Progenitor cell of endocrine pancreas (in vitro differentiated cells): Measurements from ENCODE around the gene REM2. TPM values are rescaled to one million over a fixed set of nuclear protein-coding genes. Genes with fewer than 3 reads are reported as not detected.

Experiments
- DNase-seq: peaks from one replicate; pipeline ENCODE4 v3.0.0; 2021; ENCODE audit warnings: low spot score; ENCODE audit not compliant: unreplicated experiment
- H3K27ac Mint-ChIP-seq: 2 replicates; pipeline ENCODE4 v1.8.0; 2021; ENCODE audit warnings: mild to moderate bottlenecking, moderate library complexity, mixed read lengths
- H3K27me3 Mint-ChIP-seq: 2 replicates; pipeline ENCODE4 v1.8.0; 2021; ENCODE audit warnings: mixed read lengths
- H3K36me3 Mint-ChIP-seq: 2 replicates; pipeline ENCODE4 v1.8.0; 2022; ENCODE audit warnings: mixed read lengths; ENCODE audit not compliant: insufficient read depth
- H3K4me1 Mint-ChIP-seq: 2 replicates; pipeline ENCODE4 v1.8.0; 2021; ENCODE audit warnings: low read depth, mixed read lengths
- H3K4me3 Mint-ChIP-seq: 2 replicates; pipeline ENCODE4 v1.8.0; 2021; ENCODE audit warnings: low read depth, mild to moderate bottlenecking, moderate library complexity, mixed read lengths
- H3K9me3 Mint-ChIP-seq: 2 replicates; pipeline ENCODE4 v1.8.0; 2021; ENCODE audit warnings: low read depth, mixed read lengths
- CTCF ChIP-seq: fragments of 200-600 bp; sonication (generic); IDR thresholded peaks from one replicate; pipeline ENCODE4 v1.5.0; 2021; ENCODE audit warnings: antibody characterized with exemption, mild to moderate bottlenecking; ENCODE audit not compliant: unreplicated experiment
- total RNA-seq: library from RNA; stranded (reverse); gene quantifications from 2 replicates; pipeline ENCODE4 v1.2.1, GENCODE V29; 2021

REM2 gene
- total RNA-seq, 1 donor from 2014 or later, result 11.3 TPM

- H3K36me3 Mint-ChIP-seq, result peaks cover 13% of the 10 kb centered on the region
- H3K9me3 Mint-ChIP-seq, result no peaks in the 10 kb centered on the region
- no peak for TF ChIP-seq CTCF
- DNase-seq, result no peak
- H3K27ac Mint-ChIP-seq, result no peak overlapping the region
- H3K27me3 Mint-ChIP-seq, result no peaks in the 10 kb centered on the region
- H3K4me1 Mint-ChIP-seq, result peaks cover 14% of the 10 kb centered on the region
- no peak overlapping the region for H3K4me3 Mint-ChIP-seq
Measured at GRCh38 chr14:22875003-22875747, 7.8 kb upstream of the REM2 start.

DNA sequence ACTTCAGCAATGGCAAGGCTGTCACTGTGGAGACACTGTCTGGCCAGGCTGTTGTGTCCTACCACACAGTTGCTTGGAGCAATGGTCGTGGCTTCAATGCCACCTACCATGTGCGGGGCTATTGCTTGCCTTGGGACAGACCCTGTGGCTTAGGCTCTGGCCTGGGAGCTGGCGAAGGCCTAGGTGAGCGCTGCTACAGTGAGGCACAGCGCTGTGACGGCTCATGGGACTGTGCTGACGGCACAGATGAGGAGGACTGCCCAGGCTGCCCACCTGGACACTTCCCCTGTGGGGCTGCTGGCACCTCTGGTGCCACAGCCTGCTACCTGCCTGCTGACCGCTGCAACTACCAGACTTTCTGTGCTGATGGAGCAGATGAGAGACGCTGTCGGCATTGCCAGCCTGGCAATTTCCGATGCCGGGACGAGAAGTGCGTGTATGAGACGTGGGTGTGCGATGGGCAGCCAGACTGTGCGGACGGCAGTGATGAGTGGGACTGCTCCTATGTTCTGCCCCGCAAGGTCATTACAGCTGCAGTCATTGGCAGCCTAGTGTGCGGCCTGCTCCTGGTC lies 7.2 kb upstream of the REM2 start:
- Mint-ChIP-seq H3K27ac (no peak overlapping the region), H3K27me3 (no peaks in the 10 kb centered on the region), H3K4me1 (peaks cover 9% of the 10 kb centered on the region), H3K9me3 (no peaks in the 10 kb centered on the region), H3K4me3 (no peak overlapping the region), H3K36me3 (peaks cover 13% of the 10 kb centered on the region)
- no peak for TF ChIP-seq CTCF
- no peak for DNase-seq

DNA sequence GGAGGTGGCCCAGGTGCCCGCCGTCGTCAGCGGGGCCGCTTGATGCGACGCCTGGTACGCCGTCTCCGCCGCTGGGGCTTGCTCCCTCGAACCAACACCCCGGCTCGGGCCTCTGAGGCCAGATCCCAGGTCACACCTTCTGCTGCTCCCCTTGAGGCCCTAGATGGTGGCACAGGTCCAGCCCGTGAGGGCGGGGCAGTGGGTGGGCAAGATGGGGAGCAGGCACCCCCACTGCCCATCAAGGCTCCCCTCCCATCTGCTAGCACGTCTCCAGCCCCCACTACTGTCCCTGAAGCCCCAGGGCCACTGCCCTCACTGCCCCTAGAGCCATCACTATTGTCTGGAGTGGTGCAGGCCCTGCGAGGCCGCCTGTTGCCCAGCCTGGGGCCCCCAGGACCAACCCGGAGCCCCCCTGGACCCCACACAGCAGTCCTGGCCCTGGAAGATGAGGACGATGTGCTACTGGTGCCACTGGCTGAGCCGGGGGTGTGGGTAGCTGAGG lies 6.0 kb upstream of the REM2 start:
- no peak for DNase-seq
- Mint-ChIP-seq H3K4me1 (peaks cover 9% of the 10 kb centered on the region), H3K27ac (no peak overlapping the region), H3K9me3 (no peaks in the 10 kb centered on the region), H3K36me3 (peaks cover 13% of the 10 kb centered on the region), H3K4me3 (no peak overlapping the region), H3K27me3 (no peaks in the 10 kb centered on the region)
- TF ChIP-seq CTCF, result no peak

DNA sequence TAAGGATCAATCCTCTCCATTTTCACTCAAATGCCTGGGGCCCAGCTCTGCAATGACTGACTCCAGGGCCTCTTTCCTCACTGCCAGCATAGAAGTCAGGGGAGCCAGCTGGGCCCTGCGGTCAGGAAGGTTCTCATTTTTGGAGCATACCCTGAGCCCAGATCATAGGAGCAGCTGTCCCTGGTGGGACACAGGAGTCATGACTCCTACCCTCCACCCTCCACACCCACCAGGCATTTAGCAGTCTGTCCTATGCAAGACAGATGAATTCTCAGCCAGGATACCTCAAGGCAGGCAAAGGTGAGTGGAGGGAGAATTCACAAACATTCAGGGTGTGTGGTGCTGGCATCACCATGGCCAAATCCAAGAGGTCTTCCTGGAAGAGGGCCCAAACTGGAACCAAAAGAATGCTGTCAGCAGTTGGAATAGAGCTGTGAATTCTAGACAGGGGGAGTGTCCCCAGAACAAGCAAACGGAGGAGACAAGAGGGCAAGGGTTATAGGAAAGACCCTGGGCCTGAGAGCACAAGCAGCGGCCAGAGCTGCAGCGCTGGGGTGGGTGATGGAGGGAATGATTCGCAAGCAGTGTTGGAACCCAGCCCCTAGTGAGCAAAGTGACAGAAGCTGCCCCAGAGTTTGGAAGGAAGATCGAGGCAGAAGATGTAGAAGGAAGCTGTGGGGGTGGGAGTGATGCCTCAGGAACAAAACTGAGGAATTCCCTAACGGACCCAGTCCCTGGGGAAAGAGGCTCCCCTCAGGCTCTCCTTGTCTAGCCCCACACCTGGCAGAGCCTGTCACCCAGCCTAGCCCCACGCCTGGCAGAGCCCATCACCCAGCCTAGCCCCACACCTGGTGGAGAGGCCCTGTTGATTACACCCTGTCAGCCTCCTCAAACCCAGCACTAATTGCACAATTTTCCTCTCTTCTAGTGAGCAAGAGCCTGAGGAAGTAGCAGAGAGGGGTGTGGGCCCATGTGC lies 4.5 kb upstream of the REM2 start:
- H3K36me3 Mint-ChIP-seq, result peaks cover 11% of the 10 kb centered on the region
- H3K4me3 Mint-ChIP-seq, result no peak overlapping the region
- no peaks in the 10 kb centered on the region for H3K27me3 Mint-ChIP-seq
- DNase-seq, result no peak
- H3K9me3 Mint-ChIP-seq, result no peaks in the 10 kb centered on the region
- H3K27ac Mint-ChIP-seq, result no peak overlapping the region
- H3K4me1 Mint-ChIP-seq, result peaks cover 17% of the 10 kb centered on the region
- TF ChIP-seq CTCF, result no peak

GRCh38 chr14:22882064-22882463 lies 958 bp upstream of the REM2 start:
- no peak for DNase-seq
- peaks cover 32% of the 10 kb centered on the region for H3K4me1 Mint-ChIP-seq
- no peak for TF ChIP-seq CTCF
- H3K9me3 Mint-ChIP-seq, result no peaks in the 10 kb centered on the region
- no peak overlapping the region for H3K4me3 Mint-ChIP-seq
- peaks cover 11% of the 10 kb centered on the region for H3K36me3 Mint-ChIP-seq
- peak overlapping the region; percentile 98 for H3K27ac Mint-ChIP-seq
- no peaks in the 10 kb centered on the region for H3K27me3 Mint-ChIP-seq
